ENCODE data around the gene R3HDML. TPM values are rescaled to one million over a fixed set of nuclear protein-coding genes. Genes with fewer than 3 reads are reported as not detected.

The R3HDML gene
- total and polyA plus RNA-seq, 2 of the 13 experiments (the other 11 are each of a cell fraction or from before 2014, with no cell fraction given), result not detected

DNA sequence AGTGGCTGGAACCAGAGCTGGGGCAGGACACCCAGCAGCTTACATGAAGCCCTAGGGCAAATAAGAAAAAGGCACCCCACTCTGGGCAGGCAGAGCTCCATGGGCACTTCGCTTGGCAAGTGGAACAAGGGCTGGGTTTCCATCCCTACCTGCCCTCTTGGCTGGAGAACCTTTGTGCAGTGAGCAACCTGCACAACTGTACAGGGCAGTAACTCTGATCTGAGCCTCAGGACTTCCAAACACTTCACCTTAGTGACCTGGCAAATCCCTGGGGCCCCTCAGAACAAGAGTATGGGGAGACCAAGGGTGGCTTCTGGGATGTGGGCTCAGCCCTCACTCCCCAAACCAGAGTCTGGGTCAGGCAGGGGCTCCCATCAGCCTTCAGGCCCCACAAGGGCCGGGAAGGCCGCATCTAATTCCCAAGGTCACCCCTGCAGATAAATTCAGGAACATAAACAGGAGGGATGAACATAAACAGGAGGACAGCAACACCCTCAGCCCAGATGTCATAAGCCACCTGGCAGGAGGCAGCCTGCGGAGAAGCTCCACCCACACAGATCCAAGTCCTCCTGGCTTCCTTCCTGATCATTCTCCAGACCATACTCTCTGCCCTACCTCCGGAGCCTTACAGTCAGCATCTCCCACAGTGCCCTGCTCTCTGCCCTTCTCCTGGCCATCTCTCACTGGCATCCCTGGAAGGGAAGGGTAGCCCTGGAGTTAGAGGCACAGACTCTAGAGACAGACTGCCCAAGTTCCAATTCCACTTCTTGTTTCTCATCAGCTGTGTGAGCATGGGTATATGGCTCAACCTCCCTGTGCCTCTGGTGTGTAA is 56.1 kb downstream of the R3HDML start (continued):
- TF ChIP-seq NFE2 (CRISPR knock-in tag; IDR thresholded peaks at IDR 0.05) (no peak), CHD4 (IDR thresholded peaks at IDR 0.05; ENCODE audit: borderline replicate concordance, low read length) (no peak; the same call in 1 of the 2 replicates), ZBTB42 (CRISPR knock-in tag; IDR thresholded peaks at IDR 0.05) (no peak), MZF1 (CRISPR knock-in tag; IDR thresholded peaks at IDR 0.05; ENCODE audit: borderline replicate concordance) (no peak), SRY (CRISPR knock-in tag; IDR thresholded peaks at IDR 0.05) (peak; percentile 40; the same call in 1 of the 2 replicates), AGO1 (IDR thresholded peaks at IDR 0.05; ENCODE audit: low read depth, low read length, poor library complexity, severe bottlenecking) (no peak), KLF16 (CRISPR knock-in tag; IDR thresholded peaks at IDR 0.05) (peak in 1 of 2 experiments; percentile 79; a peak in 2 of 4 replicates), MED13 (CRISPR knock-in tag; IDR thresholded peaks at IDR 0.05) (no peak; the same call in 1 of the 2 replicates), ZFAT (CRISPR knock-in tag; conservative IDR thresholded peaks at IDR 0.05) (no peak), ZBTB20 (CRISPR knock-in tag; IDR thresholded peaks at IDR 0.05; ENCODE audit: borderline replicate concordance, low read depth) (peak; percentile 70; the same call in 1 of the 2 replicates), ETV6 (CRISPR knock-in tag; conservative IDR thresholded peaks at IDR 0.05) (no peak), SP2 (CRISPR knock-in tag; IDR thresholded peaks at IDR 0.05) (no peak), RARA (CRISPR knock-in tag; IDR thresholded peaks at IDR 0.05) (peak; percentile 63; the same call in 1 of the 2 replicates), AGO2 (optimal IDR thresholded peaks at IDR 0.05; ENCODE audit: low read depth, low read length) (peak; percentile 30), TCF7L2 (IDR thresholded peaks at IDR 0.05; ENCODE audit: low read depth, low read length) (no peak), ZNF772 (CRISPR knock-in tag; IDR thresholded peaks at IDR 0.05) (peak; percentile 62; the same call in 1 of the 2 replicates), ZNF558 (CRISPR knock-in tag; IDR thresholded peaks at IDR 0.05; ENCODE audit: borderline replicate concordance) (no peak; the same call in none of the 2 replicates), KAT8 (CRISPR knock-in tag; IDR thresholded peaks at IDR 0.05) (peak; percentile 60; the same call in 1 of the 2 replicates)
- TF ChIP-seq, protein P1, sequence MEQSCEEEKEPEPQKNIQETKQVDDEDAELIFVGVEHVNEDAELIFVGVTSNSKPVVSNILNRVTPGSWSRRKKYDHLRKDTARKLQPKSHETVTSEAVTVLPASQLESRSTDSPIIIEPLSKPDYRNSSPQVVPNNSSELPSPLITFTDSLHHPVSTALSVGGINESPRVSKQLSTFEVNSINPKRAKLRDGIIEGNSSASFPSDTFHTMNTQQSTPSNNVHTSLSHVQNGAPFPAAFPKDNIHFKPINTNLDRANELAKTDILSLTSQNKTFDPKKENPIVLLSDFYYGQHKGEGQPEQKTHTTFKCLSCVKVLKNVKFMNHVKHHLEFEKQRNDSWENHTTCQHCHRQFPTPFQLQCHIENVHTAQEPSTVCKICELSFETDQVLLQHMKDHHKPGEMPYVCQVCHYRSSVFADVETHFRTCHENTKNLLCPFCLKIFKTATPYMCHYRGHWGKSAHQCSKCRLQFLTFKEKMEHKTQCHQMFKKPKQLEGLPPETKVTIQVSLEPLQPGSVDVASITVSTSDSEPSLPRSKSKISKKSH (CRISPR knock-in tag; IDR thresholded peaks at IDR 0.05; ENCODE audit: borderline replicate concordance), result no peak
- TF ChIP-seq, protein P2, sequence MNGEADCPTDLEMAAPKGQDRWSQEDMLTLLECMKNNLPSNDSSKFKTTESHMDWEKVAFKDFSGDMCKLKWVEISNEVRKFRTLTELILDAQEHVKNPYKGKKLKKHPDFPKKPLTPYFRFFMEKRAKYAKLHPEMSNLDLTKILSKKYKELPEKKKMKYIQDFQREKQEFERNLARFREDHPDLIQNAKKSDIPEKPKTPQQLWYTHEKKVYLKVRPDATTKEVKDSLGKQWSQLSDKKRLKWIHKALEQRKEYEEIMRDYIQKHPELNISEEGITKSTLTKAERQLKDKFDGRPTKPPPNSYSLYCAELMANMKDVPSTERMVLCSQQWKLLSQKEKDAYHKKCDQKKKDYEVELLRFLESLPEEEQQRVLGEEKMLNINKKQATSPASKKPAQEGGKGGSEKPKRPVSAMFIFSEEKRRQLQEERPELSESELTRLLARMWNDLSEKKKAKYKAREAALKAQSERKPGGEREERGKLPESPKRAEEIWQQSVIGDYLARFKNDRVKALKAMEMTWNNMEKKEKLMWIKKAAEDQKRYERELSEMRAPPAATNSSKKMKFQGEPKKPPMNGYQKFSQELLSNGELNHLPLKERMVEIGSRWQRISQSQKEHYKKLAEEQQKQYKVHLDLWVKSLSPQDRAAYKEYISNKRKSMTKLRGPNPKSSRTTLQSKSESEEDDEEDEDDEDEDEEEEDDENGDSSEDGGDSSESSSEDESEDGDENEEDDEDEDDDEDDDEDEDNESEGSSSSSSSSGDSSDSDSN (CRISPR knock-in tag; IDR thresholded peaks at IDR 0.05), result no peak; the same call in 1 of the 2 replicates
- TF ChIP-seq, protein P3, sequence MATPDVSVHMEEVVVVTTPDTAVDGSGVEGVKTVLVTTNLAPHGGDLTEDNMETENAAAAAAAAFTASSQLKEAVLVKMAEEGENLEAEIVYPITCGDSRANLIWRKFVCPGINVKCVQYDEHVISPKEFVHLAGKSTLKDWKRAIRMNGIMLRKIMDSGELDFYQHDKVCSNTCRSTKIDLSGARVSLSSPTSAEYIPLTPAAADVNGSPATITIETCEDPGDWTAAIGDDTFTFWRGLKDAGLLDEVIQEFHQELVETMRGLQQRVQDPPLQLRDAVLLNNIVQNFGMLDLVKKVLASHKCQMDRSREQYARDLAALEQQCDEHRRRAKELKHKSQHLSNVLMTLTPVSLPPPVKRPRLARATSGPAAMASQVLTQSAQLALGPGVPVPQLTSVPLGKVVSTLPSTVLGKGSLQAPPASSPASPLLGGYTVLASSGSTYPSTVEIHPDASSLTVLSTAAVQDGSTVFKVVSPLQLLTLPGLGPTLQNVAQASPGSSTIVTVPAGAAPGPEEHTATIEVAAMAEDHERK (CRISPR knock-in tag; IDR thresholded peaks at IDR 0.05; ENCODE audit: low read depth), result 0 out of 2 replicates have a peak, but pooled peaks have one; percentile 27
- TF ChIP-seq, protein P4, sequence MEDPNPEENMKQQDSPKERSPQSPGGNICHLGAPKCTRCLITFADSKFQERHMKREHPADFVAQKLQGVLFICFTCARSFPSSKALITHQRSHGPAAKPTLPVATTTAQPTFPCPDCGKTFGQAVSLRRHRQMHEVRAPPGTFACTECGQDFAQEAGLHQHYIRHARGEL (CRISPR knock-in tag; IDR thresholded peaks at IDR 0.05), result 0 out of 2 replicates have a peak, but pooled peaks have one; percentile 36
- TF ChIP-seq, protein P5, sequence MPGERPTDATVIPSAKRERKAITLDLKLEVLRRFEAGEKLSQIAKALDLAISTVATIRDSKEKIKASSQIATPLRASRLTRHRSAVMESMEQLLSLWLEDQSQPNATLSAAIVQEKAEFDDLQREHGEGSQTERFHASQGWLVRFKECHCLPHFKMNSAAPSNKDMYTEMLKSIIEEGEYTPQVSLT (CRISPR knock-in tag; IDR thresholded peaks at IDR 0.05; ENCODE audit: borderline replicate concordance, low read depth), result no peak

Measured in HepG2 (cell line).